GM12878 (cell line): Measurements from ENCODE around the gene FITM1. TPM values are rescaled to one million over a fixed set of nuclear protein-coding genes. Genes with fewer than 3 reads are reported as not detected.

Experiments used
- ATAC-seq: fragments of 200-7000 bp; cut with Tn5 transposase; 3 replicates; pipeline ENCODE4 v1.9.1; 2020; ENCODE audit warnings: mild to moderate bottlenecking, moderate library complexity
- BruUV-seq: library from RNA; stranded (reverse); fragments of 400-500 nt; replicated peaks from 2 replicates; lab custom pipeline; 2021; lab: Mats Ljungman, UMichigan
- CTCF ChIA-PET: fragments of 300-600 bp; sonication (Branson Sonifier 250); formaldehyde crosslinking; extraction: SDS; loops from one replicate; lab custom pipeline; 2021; ENCODE audit warnings: inconsistent platforms; lab: Yijun Ruan, JAX
- POLR2A ChIA-PET: fragments of 350-600 bp; formaldehyde crosslinking; extraction: SDS; loops from one replicate; lab custom pipeline; 2021; ENCODE audit warnings: inconsistent platforms; lab: Charles Lee
- RAD21 ChIA-PET: fragments of 300-600 bp; sonication (Branson Sonifier 250); formaldehyde crosslinking; loops from one replicate; lab custom pipeline; 2023; ENCODE audit warnings: antibody characterized with exemption; ENCODE audit not compliant: unreplicated experiment; lab: Charles Lee
- SMC1A ChIA-PET: fragments of 300-600 bp; sonication (Branson Sonifier 250); formaldehyde crosslinking; loops from one replicate; lab custom pipeline; 2023; ENCODE audit not compliant: unreplicated experiment, uncharacterized antibody; lab: Charles Lee
- DNase-seq: peaks from one replicate; pipeline ENCODE4 v3.0.0-alpha.2; 2011; ENCODE audit warnings: low read depth, low spot score
- FAIRE-seq: peaks from 3 replicates; lab custom pipeline; 2011; peaks lifted over from hg19 to GRCh38; lab: Jason Lieb, UNC
- H2AFZ ChIP-seq: 2 replicates; pipeline ENCODE4 v1.6.0; 2011; ENCODE audit warnings: low read depth, low read length, control low read depth; ENCODE audit not compliant: control insufficient read depth
- H3K27ac ChIP-seq: 2 replicates; pipeline ENCODE4 v1.5.1; 2011; ENCODE audit warnings: control low read depth; ENCODE audit not compliant: control insufficient read depth, insufficient read depth
- H3K27me3 ChIP-seq, 2 experiments: replicated peaks in 1 of 2; 2 replicates each; pipeline versions ENCODE4 v1.6.0 to v1.6.1; 2011; ENCODE audit warnings: low read length in 1 of 2; ENCODE audit not compliant: control insufficient read depth in 2 of 2, insufficient read depth in 2 of 2
- H3K36me3 ChIP-seq, 2 experiments: 2 replicates each; pipeline ENCODE4 v1.5.1; 2011; ENCODE audit warnings: low read length in 1 of 2; ENCODE audit not compliant: control insufficient read depth in 2 of 2, insufficient read depth in 2 of 2
- H3K4me1 ChIP-seq: 2 replicates; pipeline ENCODE4 v1.6.1; 2011; ENCODE audit warnings: mild to moderate bottlenecking, low read length, moderate library complexity, mixed read lengths; ENCODE audit not compliant: control insufficient read depth, insufficient read depth
- H3K4me2 ChIP-seq: 2 replicates; pipeline ENCODE4 v1.6.0; 2011; ENCODE audit warnings: control low read depth; ENCODE audit not compliant: control insufficient read depth, insufficient read depth
- H3K4me3 ChIP-seq: fragments of 200-600 bp; sonication (generic); 2 replicates; pipeline ENCODE4 v1.5.1; 2016
- H3K79me2 ChIP-seq: 2 replicates; pipeline ENCODE4 v1.6.0; 2011; ENCODE audit warnings: low read length; ENCODE audit not compliant: control insufficient read depth, insufficient read depth
- H3K9ac ChIP-seq: 2 replicates; pipeline ENCODE4 v1.8.0; 2011; ENCODE audit warnings: low read length, control low read depth, mixed read lengths; ENCODE audit not compliant: control insufficient read depth, insufficient read depth
- H3K9me3 ChIP-seq: replicated peaks from 3 replicates; pipeline ENCODE4 v1.5.1; 2011; ENCODE audit warnings: mild to moderate bottlenecking, low read length; ENCODE audit not compliant: control insufficient read depth, insufficient read depth
- H4K20me1 ChIP-seq: 2 replicates; pipeline ENCODE4 v1.6.0; 2011; ENCODE audit not compliant: control insufficient read depth, insufficient read depth
- CHD1 ChIP-seq: IDR thresholded peaks from 2 replicates; pipeline ENCODE4 v1.6.1; 2012; ENCODE audit warnings: low read depth, low read length, improper control_type of control experiment
- CHD2 ChIP-seq: IDR thresholded peaks from 2 replicates; pipeline ENCODE4 v1.6.1; 2011; ENCODE audit warnings: low read depth, low read length, improper control_type of control experiment, borderline replicate concordance
- FOXM1 ChIP-seq: IDR thresholded peaks from 2 replicates; pipeline ENCODE4 v1.6.1; 2012; ENCODE audit warnings: low read depth, mild to moderate bottlenecking, inconsistent platforms, low read length, moderate library complexity
- GABPA ChIP-seq: IDR thresholded peaks from 2 replicates; pipeline ENCODE4 v1.6.1; 2014; ENCODE audit warnings: antibody characterized with exemption, low read depth, mild to moderate bottlenecking, inconsistent platforms
- KAT2A ChIP-seq: conservative IDR thresholded peaks from 2 replicates; pipeline ENCODE4 v1.6.1; 2011; ENCODE audit warnings: low read depth, low read length; ENCODE audit not compliant: control insufficient read depth
- MYC ChIP-seq: IDR thresholded peaks from 2 replicates; pipeline ENCODE4 v1.6.1; 2011; ENCODE audit warnings: mild to moderate bottlenecking, low read length, moderate library complexity, inconsistent platforms; ENCODE audit not compliant: insufficient read depth, insufficient replicate concordance, insufficient read length, severe bottlenecking
- NFYA ChIP-seq: IDR thresholded peaks from 2 replicates; pipeline ENCODE4 v1.6.1; 2011; ENCODE audit warnings: low read depth, mild to moderate bottlenecking, low read length, improper control_type of control experiment, borderline replicate concordance
- NFYB ChIP-seq: IDR thresholded peaks from 2 replicates; pipeline ENCODE4 v1.6.1; 2011; ENCODE audit warnings: low read depth, mild to moderate bottlenecking, low read length, improper control_type of control experiment, moderate library complexity; ENCODE audit not compliant: insufficient read depth
- NR2C1 ChIP-seq: fragments of 450-650 bp; IDR thresholded peaks from 2 replicates; pipeline ENCODE4 v1.6.1; 2017; ENCODE audit warnings: antibody characterized with exemption, mild to moderate bottlenecking, moderate library complexity
- RCOR1 ChIP-seq: conservative IDR thresholded peaks from 2 replicates; pipeline ENCODE4 v1.6.1; 2012; ENCODE audit warnings: low read depth, low read length, improper control_type of control experiment
- SP1 ChIP-seq: IDR thresholded peaks from one replicate; pipeline ENCODE4 v1.6.1; 2011; ENCODE audit warnings: low read depth, low read length
- ZNF384 ChIP-seq: IDR thresholded peaks from 2 replicates; pipeline ENCODE4 v1.6.1; 2012; ENCODE audit warnings: low read depth, mild to moderate bottlenecking, low read length, improper control_type of control experiment, borderline replicate concordance
- ZZZ3 ChIP-seq: IDR thresholded peaks from 2 replicates; pipeline ENCODE4 v1.6.1; 2011; ENCODE audit warnings: low read depth; ENCODE audit not compliant: control insufficient read depth, insufficient read length
- WGBS: methylation state at CpG from one replicate; pipeline ENCODE4 v1.1.6; 2016; ENCODE audit warnings: low lambda C conversion rate; ENCODE audit not compliant: insufficient replicate concordance, insufficient coverage; ENCODE audit errors: missing lambda C conversion rate; 5-methylcytosine and 5-hydroxymethylcytosine counted together
- in situ Hi-C: fragments of 300-500 bp; cut with MboI; formaldehyde crosslinking; loops from 9 replicates; pipeline ENCODE4 v1.14.3; 2018; ENCODE audit warnings: mixed read lengths
- intact Hi-C: fragments of 100-400 bp; cut with micrococcal nuclease; formaldehyde crosslinking; loops from one replicate; pipeline ENCODE4 v1.14.2; 2022; ENCODE audit not compliant: unreplicated experiment
- polyA plus RNA-seq, 11 experiments: library from polyadenylated mRNA; depleted of rRNA in 4 of 11; unstranded in 6 of 11; stranded (reverse) in 5 of 11; fragments of >200 nt; fragmentation: Nextera tagmentation in 4 of 11; fragmentation: Illumina TruSeq in 1 of 11; extraction: Ambion mirVana in 4 of 11; extraction: Trizol in 1 of 11; gene quantifications; 1 replicate in 1 of 11; 2 replicates in 10 of 11; pipeline versions ENCODE4 v1.2.1 to v1.2.3, GENCODE V29; 2011 to 2016; ENCODE audit warnings: inconsistent platforms in 2 of 11, missing spikeins in 2 of 11, low read depth in 1 of 11
- total RNA-seq, 4 experiments: library from RNA; depleted of rRNA in 3 of 4; stranded (reverse); fragments of >200 nt in 3 of 4; fragmentation: Illumina TruSeq in 1 of 4; extraction: Trizol in 1 of 4; gene quantifications; 2 replicates each; pipeline versions ENCODE4 v1.2.1 to v1.2.3, GENCODE V29; 2013 to 2021
- TF ChIP-seq, protein P1 (sequence below): IDR thresholded peaks from 2 replicates; pipeline ENCODE4 v1.6.1; 2011; ENCODE audit warnings: mild to moderate bottlenecking, low read depth, low read length, moderate library complexity; ENCODE audit not compliant: insufficient replicate concordance
- TF ChIP-seq, protein P2 (sequence below): IDR thresholded peaks from 2 replicates; pipeline ENCODE4 v1.6.1; 2011; ENCODE audit warnings: low read depth, mild to moderate bottlenecking, low read length, moderate library complexity, borderline replicate concordance; ENCODE audit errors: extremely low read depth
- TF ChIP-seq, protein P3 (sequence below): fragments of 450-650 bp; IDR thresholded peaks from 2 replicates; pipeline ENCODE4 v1.6.1; 2017; ENCODE audit warnings: mild to moderate bottlenecking, moderate library complexity

The FITM1 gene
- total and polyA plus RNA-seq, 10 of the 15 experiments (the other 5 are each of a cell fraction or from before 2014, with no cell fraction given) = 0.11 to 1.9 (median 0.45) TPM; not detected in 2

DNA sequence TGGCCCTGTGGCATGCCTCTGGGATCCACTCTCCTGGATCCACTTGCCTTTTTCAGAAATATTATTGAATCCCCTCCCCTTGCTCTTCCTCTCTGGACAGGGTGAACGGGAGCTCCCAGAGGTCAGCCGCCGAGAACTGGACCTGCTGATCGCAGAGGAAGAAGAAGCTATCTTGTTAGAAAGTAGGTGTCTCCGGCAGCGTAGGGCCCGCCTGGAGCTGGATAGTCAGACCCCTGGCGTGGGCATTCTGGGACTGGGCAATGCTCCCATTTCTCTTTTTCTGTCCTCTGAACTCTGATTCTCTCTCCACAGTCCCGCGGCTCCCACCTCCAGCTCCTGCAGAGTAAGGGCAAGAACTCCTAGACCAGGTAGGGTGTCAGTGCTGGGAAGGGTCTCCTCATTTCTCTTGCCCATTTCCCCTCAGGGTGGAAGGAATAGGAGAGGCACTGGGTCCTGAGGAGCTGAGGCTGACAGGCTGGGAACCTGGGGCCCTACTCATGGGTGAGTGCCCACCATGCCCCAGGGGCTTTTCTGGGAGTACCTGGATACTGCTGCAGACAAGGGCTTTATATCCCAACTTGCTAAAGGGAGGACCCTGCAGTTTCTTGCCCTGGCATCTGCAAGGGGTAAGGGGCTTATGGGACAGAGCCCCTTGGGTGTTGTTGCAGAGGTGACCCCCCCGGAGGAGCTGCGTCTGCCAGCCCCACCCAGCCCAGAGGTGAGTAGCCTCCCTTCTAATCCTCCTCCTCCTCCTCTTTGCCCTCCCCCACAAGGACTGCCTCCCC, 46.8 kb downstream of the FITM1 start (continued):
- TF ChIP-seq, protein P1, sequence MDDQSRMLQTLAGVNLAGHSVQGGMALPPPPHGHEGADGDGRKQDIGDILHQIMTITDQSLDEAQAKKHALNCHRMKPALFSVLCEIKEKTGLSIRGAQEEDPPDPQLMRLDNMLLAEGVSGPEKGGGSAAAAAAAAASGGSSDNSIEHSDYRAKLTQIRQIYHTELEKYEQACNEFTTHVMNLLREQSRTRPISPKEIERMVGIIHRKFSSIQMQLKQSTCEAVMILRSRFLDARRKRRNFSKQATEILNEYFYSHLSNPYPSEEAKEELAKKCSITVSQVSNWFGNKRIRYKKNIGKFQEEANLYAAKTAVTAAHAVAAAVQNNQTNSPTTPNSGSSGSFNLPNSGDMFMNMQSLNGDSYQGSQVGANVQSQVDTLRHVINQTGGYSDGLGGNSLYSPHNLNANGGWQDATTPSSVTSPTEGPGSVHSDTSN = no peak

DNA sequence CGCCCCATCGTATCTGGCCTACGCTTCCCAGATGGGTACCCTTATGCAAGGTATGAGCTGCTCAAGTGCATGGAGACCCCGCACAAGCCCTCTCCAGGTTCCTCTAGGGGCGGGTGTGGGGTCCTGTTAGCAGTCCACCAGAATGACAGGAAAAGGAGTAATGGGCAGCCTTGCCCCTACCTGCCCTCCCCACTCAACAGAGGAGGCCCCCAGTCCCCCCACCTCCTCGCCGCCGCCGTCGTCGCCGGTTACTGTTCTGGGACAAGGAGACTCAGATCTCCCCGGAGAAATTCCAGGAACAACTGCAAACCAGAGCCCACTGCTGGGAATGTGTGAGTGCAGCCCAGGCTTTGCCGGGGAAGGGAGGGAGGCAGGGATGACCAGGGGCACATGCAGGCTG, 47.4 kb downstream of the FITM1 start:
- ATAC-seq (no peak), DNase-seq (no peak), FAIRE-seq (no peak)
- no TSS peak for BruUV-seq
- ChIA-PET SMC1A (no interaction called here), CTCF (interaction anchor here (1.1 kb wide), 1 partner anchor 16 kb away, joined by 3 read pairs; the partner anchor contains the start of gene IRF9), RAD21 (no interaction called here), POLR2A (interaction anchor here (1.1 to 1.3 kb wide), 2 partner anchors 17 to 68 kb away, joined by 3 to 4 read pairs; partner anchors contain the start of gene IRF9)
- WGBS = 93% methylated on average over 7 of the region's 14 CpGs
- no peaks in the 10 kb centered on the region for H3K27me3 ChIP-seq
- no peak overlapping the region for H3K9ac ChIP-seq
- intact Hi-C loops = no loop called here
- no peaks in the 10 kb centered on the region for H3K79me2 ChIP-seq
- no peak overlapping the region for H2AFZ ChIP-seq
- H3K4me2 ChIP-seq = no peak overlapping the region
- H3K4me3 ChIP-seq = no peak overlapping the region
- H3K27ac ChIP-seq = no peak overlapping the region
- in situ Hi-C loops = no loop called here
- no peaks in the 10 kb centered on the region for H4K20me1 ChIP-seq
- peaks cover 14 to 38% of the 10 kb centered on the region in 2 experiments; a peak in 3 of 4 replicates for H3K36me3 ChIP-seq
- TF ChIP-seq, protein P2, sequence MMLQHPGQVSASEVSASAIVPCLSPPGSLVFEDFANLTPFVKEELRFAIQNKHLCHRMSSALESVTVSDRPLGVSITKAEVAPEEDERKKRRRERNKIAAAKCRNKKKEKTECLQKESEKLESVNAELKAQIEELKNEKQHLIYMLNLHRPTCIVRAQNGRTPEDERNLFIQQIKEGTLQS = no peak
- TF ChIP-seq FOXM1 (no peak), GABPA (no peak), CHD1 (no peak), RCOR1 (no peak), MYC (no peak), NR2C1 (no peak), ZNF384 (no peak), SP1 (no peak), NFYA (no peak), NFYB (no peak), ZZZ3 (no peak), CHD2 (no peak), KAT2A (no peak)
- TF ChIP-seq, protein P3, sequence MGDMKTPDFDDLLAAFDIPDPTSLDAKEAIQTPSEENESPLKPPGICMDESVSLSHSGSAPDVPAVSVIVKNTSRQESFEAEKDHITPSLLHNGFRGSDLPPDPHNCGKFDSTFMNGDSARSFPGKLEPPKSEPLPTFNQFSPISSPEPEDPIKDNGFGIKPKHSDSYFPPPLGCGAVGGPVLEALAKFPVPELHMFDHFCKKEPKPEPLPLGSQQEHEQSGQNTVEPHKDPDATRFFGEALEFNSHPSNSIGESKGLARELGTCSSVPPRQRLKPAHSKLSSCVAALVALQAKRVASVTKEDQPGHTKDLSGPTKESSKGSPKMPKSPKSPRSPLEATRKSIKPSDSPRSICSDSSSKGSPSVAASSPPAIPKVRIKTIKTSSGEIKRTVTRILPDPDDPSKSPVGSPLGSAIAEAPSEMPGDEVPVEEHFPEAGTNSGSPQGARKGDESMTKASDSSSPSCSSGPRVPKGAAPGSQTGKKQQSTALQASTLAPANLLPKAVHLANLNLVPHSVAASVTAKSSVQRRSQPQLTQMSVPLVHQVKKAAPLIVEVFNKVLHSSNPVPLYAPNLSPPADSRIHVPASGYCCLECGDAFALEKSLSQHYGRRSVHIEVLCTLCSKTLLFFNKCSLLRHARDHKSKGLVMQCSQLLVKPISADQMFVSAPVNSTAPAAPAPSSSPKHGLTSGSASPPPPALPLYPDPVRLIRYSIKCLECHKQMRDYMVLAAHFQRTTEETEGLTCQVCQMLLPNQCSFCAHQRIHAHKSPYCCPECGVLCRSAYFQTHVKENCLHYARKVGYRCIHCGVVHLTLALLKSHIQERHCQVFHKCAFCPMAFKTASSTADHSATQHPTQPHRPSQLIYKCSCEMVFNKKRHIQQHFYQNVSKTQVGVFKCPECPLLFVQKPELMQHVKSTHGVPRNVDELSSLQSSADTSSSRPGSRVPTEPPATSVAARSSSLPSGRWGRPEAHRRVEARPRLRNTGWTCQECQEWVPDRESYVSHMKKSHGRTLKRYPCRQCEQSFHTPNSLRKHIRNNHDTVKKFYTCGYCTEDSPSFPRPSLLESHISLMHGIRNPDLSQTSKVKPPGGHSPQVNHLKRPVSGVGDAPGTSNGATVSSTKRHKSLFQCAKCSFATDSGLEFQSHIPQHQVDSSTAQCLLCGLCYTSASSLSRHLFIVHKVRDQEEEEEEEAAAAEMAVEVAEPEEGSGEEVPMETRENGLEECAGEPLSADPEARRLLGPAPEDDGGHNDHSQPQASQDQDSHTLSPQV = no peak
- no peaks in the 10 kb centered on the region for H3K9me3 ChIP-seq
- no peaks in the 10 kb centered on the region for H3K4me1 ChIP-seq
